HepG2 (cell line): Measurements from ENCODE around the gene ACTR1B. TPM values are rescaled to one million over a fixed set of nuclear protein-coding genes. Genes with fewer than 3 reads are reported as not detected.

Experiments used
- ATAD3A ChIP-seq: sonication (generic); formaldehyde crosslinking; IDR thresholded peaks from 2 replicates; pipeline ENCODE4 v1.4.0; 2020; ENCODE audit warnings: missing genetic modification reagents
- CEBPZ ChIP-seq: IDR thresholded peaks from 2 replicates; pipeline ENCODE4 v1.6.1; 2012; ENCODE audit warnings: low read length, improper control_type of control experiment
- GATAD1 ChIP-seq: IDR thresholded peaks from 2 replicates; pipeline ENCODE4 v1.6.1; 2016; ENCODE audit warnings: missing genetic modification reagents, missing compliant biosample characterization
- MAF1 ChIP-seq: sonication (generic); formaldehyde crosslinking; IDR thresholded peaks from 2 replicates; pipeline ENCODE4 v1.5.0; 2020; ENCODE audit warnings: missing genetic modification reagents, borderline replicate concordance
- MEIS1 ChIP-seq: sonication (generic); formaldehyde crosslinking; IDR thresholded peaks from 2 replicates; pipeline ENCODE4 v1.9.0; 2021; ENCODE audit warnings: mild to moderate bottlenecking, missing genetic modification reagents, moderate library complexity, borderline replicate concordance
- MTERF4 ChIP-seq: sonication (generic); formaldehyde crosslinking; IDR thresholded peaks from 2 replicates; pipeline ENCODE4 v1.8.0; 2023; ENCODE audit warnings: mild to moderate bottlenecking, missing genetic modification reagents
- PAXIP1 ChIP-seq: sonication (generic); formaldehyde crosslinking; conservative IDR thresholded peaks from 2 replicates; pipeline ENCODE4 v1.4.0; 2020; ENCODE audit warnings: mild to moderate bottlenecking, missing genetic modification reagents, moderate library complexity
- POLR2A ChIP-seq, 2 experiments: IDR thresholded peaks; 2 replicates each; pipeline ENCODE4 v1.6.1; 2011; ENCODE audit warnings: low read depth in 2 of 2, low read length in 2 of 2, mild to moderate bottlenecking in 1 of 2, moderate library complexity in 1 of 2; ENCODE audit not compliant: insufficient read depth in 1 of 2
- PRDM10 ChIP-seq: sonication (generic); formaldehyde crosslinking; IDR thresholded peaks from 2 replicates; pipeline ENCODE4 v1.4.0; 2020; ENCODE audit warnings: low read depth, missing genetic modification reagents
- RARA ChIP-seq: IDR thresholded peaks from 2 replicates; pipeline ENCODE4 v1.6.1; 2016; ENCODE audit warnings: missing genetic modification reagents, missing compliant biosample characterization
- SAP130 ChIP-seq: IDR thresholded peaks from 2 replicates; pipeline ENCODE4 v1.6.1; 2016; ENCODE audit warnings: low read depth
- ZBTB10 ChIP-seq: sonication (generic); formaldehyde crosslinking; IDR thresholded peaks from 2 replicates; pipeline ENCODE4 v1.4.0; 2020; ENCODE audit warnings: missing genetic modification reagents, borderline replicate concordance
- ZBTB3 ChIP-seq: sonication (generic); formaldehyde crosslinking; IDR thresholded peaks from 2 replicates; pipeline ENCODE4 v1.4.0; 2020; ENCODE audit warnings: low read depth, mild to moderate bottlenecking, moderate library complexity, missing genetic modification reagents, borderline replicate concordance
- ZNF143 ChIP-seq: sonication (generic); formaldehyde crosslinking; IDR thresholded peaks from 2 replicates; pipeline ENCODE4 v1.4.0; 2020; ENCODE audit warnings: missing genetic modification reagents
- polyA plus RNA-seq, 8 experiments: library from polyadenylated mRNA; depleted of rRNA in 3 of 8; stranded (reverse) in 7 of 8; unstranded in 1 of 8; fragments of >200 nt; fragmentation: Illumina TruSeq in 4 of 8; extraction: Trizol in 4 of 8; gene quantifications; 2 replicates each; pipeline versions ENCODE4 v1.2.1 to v1.2.3, GENCODE V29; 2011 to 2016; ENCODE audit warnings: low read depth in 4 of 8, missing spikeins in 1 of 8, mixed read lengths in 1 of 8; ENCODE audit not compliant: insufficient read depth in 1 of 8
- total RNA-seq, 5 experiments: library from RNA; depleted of rRNA; stranded (reverse); fragments of >200 nt; fragmentation: Illumina TruSeq; extraction: Trizol; gene quantifications; 2 replicates each; pipeline ENCODE4 v1.2.3, GENCODE V29; 2016; ENCODE audit warnings: low read depth in 1 of 5

Gene ACTR1B
- total and polyA plus RNA-seq, 2 of the 13 experiments (the other 11 are each of a cell fraction or from before 2014, with no cell fraction given): 61.7 to 76.7 TPM

GRCh38 chr2:97662895-97663625 is 784 bp downstream of the ACTR1B start (continued):
- peak; percentile 48 for TF ChIP-seq PAXIP1 (CRISPR knock-in tag)
- peak; percentile 26; the same call in 1 of the 2 replicates for TF ChIP-seq PRDM10 (CRISPR knock-in tag)
- TF ChIP-seq SAP130 (CRISPR knock-in tag): peak; percentile 87
- TF ChIP-seq CEBPZ: no peak
- TF ChIP-seq ZBTB3 (CRISPR knock-in tag): no peak
- TF ChIP-seq ZBTB10: peak; percentile 77; the same call in 1 of the 2 replicates
- peak; percentile 60 for TF ChIP-seq RARA
- no peak for TF ChIP-seq ATAD3A
- no peak; the same call in 1 of the 2 replicates for TF ChIP-seq MTERF4 (CRISPR knock-in tag)
- TF ChIP-seq POLR2A (IDR thresholded peaks at IDR 0.05; ENCODE audit: insufficient read depth in 1 of 2, low read depth in 2 of 2, low read length in 2 of 2): peak; percentile 15 to 73; a peak in 3 of 4 replicates
- peak; percentile 46; the same call in 1 of the 2 replicates for TF ChIP-seq ZNF143
- peak; percentile 48; the same call in 1 of the 2 replicates for TF ChIP-seq MAF1
- TF ChIP-seq MEIS1 (CRISPR knock-in tag): no peak
- peak; percentile 67 for TF ChIP-seq GATAD1 (CRISPR knock-in tag)
